HepG2 (cell line): ENCODE results near the gene TBC1D12. TPM values are rescaled to one million over a fixed set of nuclear protein-coding genes. Genes with fewer than 3 reads are reported as not detected.

Experiments used
- ATAC-seq: fragments of 200-7000 bp; cut with Tn5 transposase; 3 replicates; pipeline ENCODE4 v1.9.1; 2020; ENCODE audit warnings: mild to moderate bottlenecking, moderate library complexity
- BruUV-seq: library from RNA; stranded (reverse); fragments of 400-500 nt; replicated peaks from 2 replicates; lab custom pipeline; 2021; lab: Mats Ljungman, UMichigan
- CTCF ChIA-PET: fragments of 300-600 bp; formaldehyde crosslinking; extraction: SDS; loops from one replicate; lab custom pipeline; 2021; ENCODE audit warnings: low total read pairs, inconsistent platforms, low intra/inter-chr PET ratio; lab: Yijun Ruan, JAX
- POLR2A ChIA-PET: fragments of 350-600 bp; sonication (Branson Sonifier 250); formaldehyde crosslinking; loops from one replicate; lab custom pipeline; 2020; ENCODE audit warnings: antibody characterized with exemption, inconsistent platforms; lab: Yijun Ruan, JAX
- DNase-seq: peaks from one replicate; pipeline ENCODE4 v3.0.0-alpha.2; 2015; ENCODE audit warnings: low spot score
- FAIRE-seq: peaks from 3 replicates; lab custom pipeline; 2011; peaks lifted over from hg19 to GRCh38; lab: Jason Lieb, UNC
- H2AFZ ChIP-seq: one replicate; pipeline ENCODE4 v1.6.1; 2011; ENCODE audit warnings: low read length, inconsistent platforms
- H3K27ac ChIP-seq: fragments of 300-600 bp; 3 replicates; pipeline ENCODE4 v1.8.0; 2011; ENCODE audit warnings: mixed run types, mild to moderate bottlenecking, mixed read lengths, low read length, inconsistent platforms; ENCODE audit not compliant: insufficient read depth; ENCODE audit errors: extremely low read length
- H3K27me3 ChIP-seq, 2 experiments: fragments of 200-600 bp in 1 of 2; 2 replicates in 1 of 2; 3 replicates in 1 of 2; pipeline versions ENCODE4 v1.6.0 to v1.8.0; 2011; ENCODE audit warnings: low read length in 2 of 2, mild to moderate bottlenecking in 2 of 2, moderate library complexity in 2 of 2, inconsistent platforms in 1 of 2; ENCODE audit not compliant: insufficient read depth in 2 of 2, control insufficient read depth in 1 of 2
- H3K36me3 ChIP-seq, 2 experiments: fragments of 200-600 bp in 1 of 2; replicated peaks in 1 of 2; 2 replicates in 1 of 2; 3 replicates in 1 of 2; pipeline versions ENCODE4 v1.5.1 to v1.8.0; 2011; ENCODE audit warnings: low read length in 2 of 2, inconsistent platforms in 1 of 2; ENCODE audit not compliant: insufficient read depth in 2 of 2, control insufficient read depth in 1 of 2
- H3K4me1 ChIP-seq: 2 replicates; pipeline ENCODE4 v1.5.1; 2012; ENCODE audit warnings: low read length, inconsistent platforms; ENCODE audit not compliant: insufficient read depth
- H3K4me2 ChIP-seq: 2 replicates; pipeline ENCODE4 v1.6.0; 2011; ENCODE audit warnings: low read depth, low read length, inconsistent platforms
- H3K4me3 ChIP-seq, 3 experiments: fragments of 200-600 bp in 1 of 3; sonication (generic), shearing (Covaris generic) in 1 of 3; replicated peaks in 1 of 3; 2 replicates each; pipeline ENCODE4 v1.5.1; 2011 to 2016; ENCODE audit warnings: low read length in 3 of 3, inconsistent platforms in 2 of 3, low read depth in 2 of 3, mild to moderate bottlenecking in 2 of 3, control low read depth in 1 of 3, mixed read lengths in 1 of 3; ENCODE audit not compliant: insufficient read depth in 1 of 3
- H3K79me2 ChIP-seq: one replicate; pipeline ENCODE4 v1.6.1; 2011; ENCODE audit warnings: low read length, inconsistent platforms; ENCODE audit not compliant: insufficient read depth
- H3K9ac ChIP-seq: 2 replicates; pipeline ENCODE4 v1.6.0; 2011; ENCODE audit warnings: mild to moderate bottlenecking, low read depth, low read length, inconsistent platforms; ENCODE audit not compliant: insufficient read depth
- H3K9me3 ChIP-seq: 2 replicates; pipeline ENCODE4 v1.5.1; 2012; ENCODE audit warnings: mild to moderate bottlenecking, low read length
- H4K20me1 ChIP-seq: 2 replicates; pipeline ENCODE4 v1.6.0; 2011; ENCODE audit warnings: inconsistent platforms, mild to moderate bottlenecking, low read length, moderate library complexity; ENCODE audit not compliant: insufficient read depth
- ATF6 ChIP-seq: sonication (generic); formaldehyde crosslinking; conservative IDR thresholded peaks from 2 replicates; pipeline ENCODE4 v1.4.0; 2020; ENCODE audit warnings: missing genetic modification reagents
- KLF6 ChIP-seq: IDR thresholded peaks from 2 replicates; pipeline ENCODE4 v1.8.0; 2016; ENCODE audit warnings: missing biosample characterization, missing genetic modification reagents
- POLR2G ChIP-seq: fragments of 200-400 bp; formaldehyde crosslinking; IDR thresholded peaks from 2 replicates; pipeline ENCODE4 v1.6.1; 2018; ENCODE audit warnings: mild to moderate bottlenecking, low read depth, low read length, moderate library complexity
- PTBP1 ChIP-seq: fragments of 200-400 bp; formaldehyde crosslinking; IDR thresholded peaks from 2 replicates; pipeline ENCODE4 v1.6.1; 2018; ENCODE audit warnings: low read length, low read depth; ENCODE audit not compliant: poor library complexity, severe bottlenecking
- TERF1 ChIP-seq: sonication (generic); formaldehyde crosslinking; IDR thresholded peaks from 2 replicates; pipeline ENCODE4 v1.8.0; 2022; ENCODE audit warnings: mild to moderate bottlenecking, missing genetic modification reagents, moderate library complexity
- ZNF335 ChIP-seq: sonication (generic); formaldehyde crosslinking; IDR thresholded peaks from 2 replicates; pipeline ENCODE4 v1.4.0; 2020; ENCODE audit warnings: missing genetic modification reagents
- ZNF605 ChIP-seq: sonication (generic); formaldehyde crosslinking; IDR thresholded peaks from 2 replicates; pipeline ENCODE4 v1.8.0; 2022; ENCODE audit warnings: mild to moderate bottlenecking, missing genetic modification reagents
- WGBS: methylation state at CpG from one replicate; pipeline ENCODE4 v1.1.6; 2017; ENCODE audit warnings: low lambda C conversion rate; 5-methylcytosine and 5-hydroxymethylcytosine counted together
- in situ Hi-C: cut with HindIII; loops from 2 replicates; pipeline ENCODE4 v1.10.0; 2017; ENCODE audit warnings: low pct_unique_long_range_greater_than_20kb; ENCODE audit not compliant: extremely low pct_ligation_motif_present
- intact Hi-C: fragments of 100-400 bp; cut with micrococcal nuclease; formaldehyde crosslinking; loops from one replicate; pipeline ENCODE4 v1.10.0; 2022; ENCODE audit not compliant: unreplicated experiment
- polyA plus RNA-seq, 8 experiments: library from polyadenylated mRNA; depleted of rRNA in 3 of 8; stranded (reverse) in 7 of 8; unstranded in 1 of 8; fragments of >200 nt; fragmentation: Illumina TruSeq in 4 of 8; extraction: Trizol in 4 of 8; gene quantifications; 2 replicates each; pipeline versions ENCODE4 v1.2.1 to v1.2.3, GENCODE V29; 2011 to 2016; ENCODE audit warnings: low read depth in 4 of 8, missing spikeins in 1 of 8, mixed read lengths in 1 of 8; ENCODE audit not compliant: insufficient read depth in 1 of 8
- total RNA-seq, 5 experiments: library from RNA; depleted of rRNA; stranded (reverse); fragments of >200 nt; fragmentation: Illumina TruSeq; extraction: Trizol; gene quantifications; 2 replicates each; pipeline ENCODE4 v1.2.3, GENCODE V29; 2016; ENCODE audit warnings: low read depth in 1 of 5

The TBC1D12 gene
- total and polyA plus RNA-seq, 2 of the 13 experiments (the other 11 are each of a cell fraction or from before 2014, with no cell fraction given): 5.7 to 6.2 TPM

- Histone ChIP-seq H3K4me1 (peaks cover 6% of the 10 kb centered on the region), H2AFZ (no peak overlapping the region), H3K27ac (no peak overlapping the region), H3K27me3 (no peaks in the 10 kb centered on the region), H3K36me3 (0 out of 5 replicates have a peak, but pooled peaks cover 0 to 3% of the 10 kb centered on the region in 2 experiments), H3K9ac (no peak overlapping the region), H3K4me2 (no peak overlapping the region), H3K79me2 (no peaks in the 10 kb centered on the region), H3K4me3 (no peak overlapping the region), H3K9me3 (no peaks in the 10 kb centered on the region), H4K20me1 (no peaks in the 10 kb centered on the region)
- in situ Hi-C loops (no loop called here), intact Hi-C loops (no loop called here)
- 89% methylated on average over 7 of the region's 7 CpGs for WGBS
- FAIRE-seq (no peak), DNase-seq (no peak), ATAC-seq (no peak)
- ChIA-PET POLR2A (no interaction called here), CTCF (no interaction called here)
- BruUV-seq: no TSS peak
- TF ChIP-seq ATF6 (CRISPR knock-in tag) (no peak), POLR2G (no peak), ZNF335 (no peak), PTBP1 (no peak), TERF1 (CRISPR knock-in tag) (no peak), ZNF605 (CRISPR knock-in tag) (no peak), KLF6 (CRISPR knock-in tag) (no peak)
Observed at GRCh38 chr10:94524146-94524545, 121.8 kb downstream of the TBC1D12 start.
